ENCODE data around the gene MRPS6. TPM values are rescaled to one million over a fixed set of nuclear protein-coding genes. Genes with fewer than 3 reads are reported as not detected.
A peak's percentile ranks its signal among the peaks of the same experiment; 100 is the strongest.

MRPS6 gene
- total and polyA plus RNA-seq, 2 of the 13 experiments (the other 11 are each of a cell fraction or from before 2014, with no cell fraction given), result 14.2 to 26.9 TPM

DNA sequence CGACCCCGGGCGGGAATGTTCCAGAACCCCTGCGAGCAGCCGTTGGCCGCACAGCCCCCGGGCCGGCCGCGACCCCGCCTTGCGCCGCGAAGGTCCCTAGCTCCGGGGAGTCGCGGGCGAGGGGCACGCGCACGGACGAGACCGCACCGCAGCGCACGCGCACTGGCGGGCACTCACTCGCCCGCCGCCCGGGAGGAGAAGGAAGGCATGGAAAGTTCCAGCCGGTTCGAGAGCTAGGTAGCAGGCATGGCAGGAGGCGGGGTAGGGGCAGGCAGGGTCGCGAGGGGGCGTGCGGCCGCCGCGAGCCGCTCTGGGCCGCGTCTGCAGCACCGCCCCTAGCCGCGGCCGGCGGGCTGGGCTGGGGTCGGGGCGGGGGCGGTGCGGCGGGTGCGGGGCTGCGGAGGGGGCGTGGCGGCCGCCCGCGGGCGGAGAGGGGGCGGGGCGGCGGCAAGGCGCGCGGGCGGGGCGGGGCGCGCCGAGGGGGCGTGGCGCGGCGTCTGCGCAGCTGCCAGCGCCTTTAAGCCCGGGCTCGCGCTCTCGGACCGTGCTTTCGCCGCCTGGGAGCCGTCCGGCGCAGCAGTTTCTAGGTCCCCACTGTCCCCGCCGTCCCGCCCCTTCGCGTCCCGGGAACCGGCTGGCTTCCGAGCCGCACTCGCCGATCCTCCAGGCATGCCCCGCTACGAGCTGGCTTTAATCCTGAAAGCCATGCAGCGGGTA, at the start of gene MRPS6, which contains the start of gene SLC5A3 (continued):
- TF ChIP-seq, protein P1, sequence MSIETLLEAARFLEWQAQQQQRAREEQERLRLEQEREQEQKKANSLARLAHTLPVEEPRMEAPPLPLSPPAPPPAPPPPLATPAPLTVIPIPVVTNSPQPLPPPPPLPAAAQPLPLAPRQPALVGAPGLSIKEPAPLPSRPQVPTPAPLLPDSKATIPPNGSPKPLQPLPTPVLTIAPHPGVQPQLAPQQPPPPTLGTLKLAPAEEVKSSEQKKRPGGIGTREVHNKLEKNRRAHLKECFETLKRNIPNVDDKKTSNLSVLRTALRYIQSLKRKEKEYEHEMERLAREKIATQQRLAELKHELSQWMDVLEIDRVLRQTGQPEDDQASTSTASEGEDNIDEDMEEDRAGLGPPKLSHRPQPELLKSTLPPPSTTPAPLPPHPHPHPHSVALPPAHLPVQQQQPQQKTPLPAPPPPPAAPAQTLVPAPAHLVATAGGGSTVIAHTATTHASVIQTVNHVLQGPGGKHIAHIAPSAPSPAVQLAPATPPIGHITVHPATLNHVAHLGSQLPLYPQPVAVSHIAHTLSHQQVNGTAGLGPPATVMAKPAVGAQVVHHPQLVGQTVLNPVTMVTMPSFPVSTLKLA (IDR thresholded peaks at IDR 0.05), result no peak
- no peak for TF ChIP-seq HHEX (CRISPR knock-in tag; IDR thresholded peaks at IDR 0.05)
- TF ChIP-seq ZNF468 (CRISPR knock-in tag; IDR thresholded peaks at IDR 0.05), result 0 out of 2 replicates have a peak, but pooled peaks have one; percentile 3
- no peak for TF ChIP-seq MATR3 (CRISPR knock-in tag; IDR thresholded peaks at IDR 0.05)
- TF ChIP-seq, protein P2, sequence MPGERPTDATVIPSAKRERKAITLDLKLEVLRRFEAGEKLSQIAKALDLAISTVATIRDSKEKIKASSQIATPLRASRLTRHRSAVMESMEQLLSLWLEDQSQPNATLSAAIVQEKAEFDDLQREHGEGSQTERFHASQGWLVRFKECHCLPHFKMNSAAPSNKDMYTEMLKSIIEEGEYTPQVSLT (CRISPR knock-in tag; IDR thresholded peaks at IDR 0.05; ENCODE audit: borderline replicate concordance, low read depth), result no peak
- peak; percentile 60; the same call in 1 of the 2 replicates for TF ChIP-seq SP5 (CRISPR knock-in tag; IDR thresholded peaks at IDR 0.05; ENCODE audit: borderline replicate concordance, low read depth)
- TF ChIP-seq ESRRA (CRISPR knock-in tag; IDR thresholded peaks at IDR 0.05; ENCODE audit: low read depth), result no peak
- TF ChIP-seq ZIK1 (CRISPR knock-in tag; IDR thresholded peaks at IDR 0.05; ENCODE audit: borderline replicate concordance, low read depth), result no peak
- TF ChIP-seq, protein P3, sequence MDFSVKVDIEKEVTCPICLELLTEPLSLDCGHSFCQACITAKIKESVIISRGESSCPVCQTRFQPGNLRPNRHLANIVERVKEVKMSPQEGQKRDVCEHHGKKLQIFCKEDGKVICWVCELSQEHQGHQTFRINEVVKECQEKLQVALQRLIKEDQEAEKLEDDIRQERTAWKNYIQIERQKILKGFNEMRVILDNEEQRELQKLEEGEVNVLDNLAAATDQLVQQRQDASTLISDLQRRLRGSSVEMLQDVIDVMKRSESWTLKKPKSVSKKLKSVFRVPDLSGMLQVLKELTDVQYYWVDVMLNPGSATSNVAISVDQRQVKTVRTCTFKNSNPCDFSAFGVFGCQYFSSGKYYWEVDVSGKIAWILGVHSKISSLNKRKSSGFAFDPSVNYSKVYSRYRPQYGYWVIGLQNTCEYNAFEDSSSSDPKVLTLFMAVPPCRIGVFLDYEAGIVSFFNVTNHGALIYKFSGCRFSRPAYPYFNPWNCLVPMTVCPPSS (IDR thresholded peaks at IDR 0.05), result no peak
- no peak for TF ChIP-seq IRX3 (CRISPR knock-in tag; IDR thresholded peaks at IDR 0.05; ENCODE audit: borderline replicate concordance, low read depth)
- TF ChIP-seq ZBTB3 (CRISPR knock-in tag; IDR thresholded peaks at IDR 0.05; ENCODE audit: borderline replicate concordance, low read depth), result no peak
- peak; percentile 40; the same call in 1 of the 2 replicates for TF ChIP-seq KMT2B (CRISPR knock-in tag; IDR thresholded peaks at IDR 0.05)
- no peak for TF ChIP-seq MLLT10 (CRISPR knock-in tag; IDR thresholded peaks at IDR 0.05)
- TF ChIP-seq, protein P4, sequence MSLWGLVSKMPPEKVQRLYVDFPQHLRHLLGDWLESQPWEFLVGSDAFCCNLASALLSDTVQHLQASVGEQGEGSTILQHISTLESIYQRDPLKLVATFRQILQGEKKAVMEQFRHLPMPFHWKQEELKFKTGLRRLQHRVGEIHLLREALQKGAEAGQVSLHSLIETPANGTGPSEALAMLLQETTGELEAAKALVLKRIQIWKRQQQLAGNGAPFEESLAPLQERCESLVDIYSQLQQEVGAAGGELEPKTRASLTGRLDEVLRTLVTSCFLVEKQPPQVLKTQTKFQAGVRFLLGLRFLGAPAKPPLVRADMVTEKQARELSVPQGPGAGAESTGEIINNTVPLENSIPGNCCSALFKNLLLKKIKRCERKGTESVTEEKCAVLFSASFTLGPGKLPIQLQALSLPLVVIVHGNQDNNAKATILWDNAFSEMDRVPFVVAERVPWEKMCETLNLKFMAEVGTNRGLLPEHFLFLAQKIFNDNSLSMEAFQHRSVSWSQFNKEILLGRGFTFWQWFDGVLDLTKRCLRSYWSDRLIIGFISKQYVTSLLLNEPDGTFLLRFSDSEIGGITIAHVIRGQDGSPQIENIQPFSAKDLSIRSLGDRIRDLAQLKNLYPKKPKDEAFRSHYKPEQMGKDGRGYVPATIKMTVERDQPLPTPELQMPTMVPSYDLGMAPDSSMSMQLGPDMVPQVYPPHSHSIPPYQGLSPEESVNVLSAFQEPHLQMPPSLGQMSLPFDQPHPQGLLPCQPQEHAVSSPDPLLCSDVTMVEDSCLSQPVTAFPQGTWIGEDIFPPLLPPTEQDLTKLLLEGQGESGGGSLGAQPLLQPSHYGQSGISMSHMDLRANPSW (CRISPR knock-in tag; IDR thresholded peaks at IDR 0.05; ENCODE audit: borderline replicate concordance), result no peak
- TF ChIP-seq KAT7 (CRISPR knock-in tag; IDR thresholded peaks at IDR 0.05; ENCODE audit: borderline replicate concordance), result no peak
- TF ChIP-seq ZNF333 (CRISPR knock-in tag; IDR thresholded peaks at IDR 0.05; ENCODE audit: borderline replicate concordance), result no peak
- TF ChIP-seq ZBTB1 (CRISPR knock-in tag; IDR thresholded peaks at IDR 0.05; ENCODE audit: borderline replicate concordance), result no peak
- TF ChIP-seq FOXJ3 (CRISPR knock-in tag; IDR thresholded peaks at IDR 0.05; ENCODE audit: borderline replicate concordance), result no peak
- TF ChIP-seq ETV5 (CRISPR knock-in tag; IDR thresholded peaks at IDR 0.05; ENCODE audit: borderline replicate concordance), result no peak
- TF ChIP-seq KDM4B (CRISPR knock-in tag; IDR thresholded peaks at IDR 0.05), result no peak
- TF ChIP-seq MED1 (CRISPR knock-in tag; IDR thresholded peaks at IDR 0.05), result peak; percentile 40; the same call in 1 of the 2 replicates
- TF ChIP-seq, protein P5, sequence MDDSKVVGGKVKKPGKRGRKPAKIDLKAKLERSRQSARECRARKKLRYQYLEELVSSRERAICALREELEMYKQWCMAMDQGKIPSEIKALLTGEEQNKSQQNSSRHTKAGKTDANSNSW (CRISPR knock-in tag; IDR thresholded peaks at IDR 0.05; ENCODE audit: borderline replicate concordance), result no peak
- TF ChIP-seq, protein P6, sequence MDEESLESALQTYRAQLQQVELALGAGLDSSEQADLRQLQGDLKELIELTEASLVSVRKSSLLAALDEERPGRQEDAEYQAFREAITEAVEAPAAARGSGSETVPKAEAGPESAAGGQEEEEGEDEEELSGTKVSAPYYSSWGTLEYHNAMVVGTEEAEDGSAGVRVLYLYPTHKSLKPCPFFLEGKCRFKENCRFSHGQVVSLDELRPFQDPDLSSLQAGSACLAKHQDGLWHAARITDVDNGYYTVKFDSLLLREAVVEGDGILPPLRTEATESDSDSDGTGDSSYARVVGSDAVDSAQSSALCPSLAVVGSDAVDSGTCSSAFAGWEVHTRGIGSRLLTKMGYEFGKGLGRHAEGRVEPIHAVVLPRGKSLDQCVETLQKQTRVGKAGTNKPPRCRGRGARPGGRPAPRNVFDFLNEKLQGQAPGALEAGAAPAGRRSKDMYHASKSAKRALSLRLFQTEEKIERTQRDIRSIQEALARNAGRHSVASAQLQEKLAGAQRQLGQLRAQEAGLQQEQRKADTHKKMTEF (CRISPR knock-in tag; IDR thresholded peaks at IDR 0.05), result peak; percentile 21; the same call in 1 of the 2 replicates

All from HepG2 (cell line).